GM18517 (cell line): ENCODE results near the gene NCAN.
"Not testable (repeated sequence)": the region's sequence is repeated elsewhere in the genome, so short reads cannot be mapped to it uniquely, and the experiment has no call there.

Source experiments
- ATAC-seq: cut with Tn5 transposase; IDR thresholded peaks from one replicate; pipeline ENCODE4 v1.9.1; 2021; ENCODE audit warnings: mild to moderate bottlenecking, moderate library complexity; ENCODE audit not compliant: unreplicated experiment

NCAN gene

GRCh38 chr19:19192910-19193423 lies 18.8 kb upstream of the NCAN start:
- ATAC-seq = no peak

- no peak for ATAC-seq
These were observed 17.8 kb upstream of the NCAN start for GRCh38 chr19:19193926-19194325.

GRCh38 chr19:19201697-19202630 lies 9.8 kb upstream of the NCAN start:
- no peak for ATAC-seq

- ATAC-seq = no peak
These were observed 9.1 kb upstream of the NCAN start for GRCh38 chr19:19202707-19203011.

GRCh38 chr19:19203012-19203856 lies 8.5 kb upstream of the NCAN start, which contains the start of gene NR2C2AP:
NR2C2AP (minus strand) TSS chr19:19203414; CDS start chr19:19203060, 354 bp downstream.
- peak; percentile 69 for ATAC-seq

DNA sequence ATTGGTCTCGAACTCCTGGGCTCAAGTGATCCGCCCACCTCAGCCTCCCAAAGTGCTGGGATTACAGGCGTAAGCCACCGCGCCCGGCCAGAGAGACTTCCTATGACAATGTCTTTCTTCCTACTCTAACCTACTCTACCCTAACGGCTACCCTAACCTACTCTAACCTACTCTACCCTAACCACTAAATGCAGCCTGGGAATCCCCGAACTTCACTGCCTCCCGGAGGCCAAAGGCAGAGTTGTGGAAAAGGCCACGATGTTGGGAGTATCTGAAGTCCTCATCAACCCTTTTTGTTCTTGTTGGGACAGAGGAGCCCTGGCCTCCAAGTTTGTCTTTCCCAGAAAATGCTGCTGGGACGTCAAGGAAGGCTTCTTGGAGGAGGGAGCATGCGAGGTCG lies 7.6 kb upstream of the NCAN start:
- no peak for ATAC-seq

DNA sequence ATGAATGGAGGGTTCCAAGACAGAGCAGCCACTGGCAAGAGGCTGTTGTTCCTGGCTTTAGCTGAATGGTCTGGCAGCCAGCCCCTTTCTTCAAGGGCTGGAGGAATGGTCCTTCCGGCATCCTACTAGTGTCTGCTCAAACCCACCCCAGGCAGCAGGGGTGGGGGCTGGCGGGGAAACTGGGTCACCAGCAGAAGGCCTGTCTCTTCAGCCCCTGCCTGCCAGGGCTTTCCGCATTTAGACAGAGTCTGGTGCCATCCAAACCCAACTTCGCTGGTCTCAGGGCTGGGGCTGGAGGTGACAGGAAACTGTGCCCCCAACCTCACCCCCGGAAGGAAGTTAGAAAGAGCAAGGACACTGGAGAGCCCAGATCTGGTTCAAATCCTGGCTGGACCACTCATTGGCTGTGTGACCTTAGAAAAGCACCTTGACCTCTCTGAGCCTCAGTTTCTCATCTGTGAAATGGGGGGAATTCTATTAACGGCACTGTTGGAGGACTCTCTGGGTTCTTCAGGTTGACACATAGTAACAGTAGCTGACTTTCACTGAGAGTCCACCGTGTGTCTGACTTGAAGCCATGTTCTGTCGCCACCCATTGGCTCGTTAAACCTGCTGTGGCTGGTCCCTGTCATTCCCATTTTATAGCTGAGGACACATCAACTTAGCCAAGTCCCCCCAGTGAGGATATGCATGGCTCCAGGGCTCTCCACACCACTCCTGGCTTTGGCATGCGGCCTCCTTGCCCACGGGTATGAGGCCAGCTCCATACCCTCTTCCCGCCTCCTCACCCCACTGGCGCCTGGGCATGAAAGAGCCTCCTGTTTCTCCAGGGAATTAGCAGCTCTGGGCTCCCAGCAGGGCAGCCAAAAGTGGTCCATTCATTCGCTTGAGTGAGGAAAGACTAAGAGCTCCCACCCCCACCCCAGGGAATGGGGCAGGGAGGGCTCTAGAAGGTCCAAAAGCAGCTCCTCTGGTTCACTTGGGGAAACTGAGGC lies 6.0 kb upstream of the NCAN start:
- no peak for ATAC-seq

GRCh38 chr19:19206938-19207337 lies 4.8 kb upstream of the NCAN start:
- no peak for ATAC-seq

DNA sequence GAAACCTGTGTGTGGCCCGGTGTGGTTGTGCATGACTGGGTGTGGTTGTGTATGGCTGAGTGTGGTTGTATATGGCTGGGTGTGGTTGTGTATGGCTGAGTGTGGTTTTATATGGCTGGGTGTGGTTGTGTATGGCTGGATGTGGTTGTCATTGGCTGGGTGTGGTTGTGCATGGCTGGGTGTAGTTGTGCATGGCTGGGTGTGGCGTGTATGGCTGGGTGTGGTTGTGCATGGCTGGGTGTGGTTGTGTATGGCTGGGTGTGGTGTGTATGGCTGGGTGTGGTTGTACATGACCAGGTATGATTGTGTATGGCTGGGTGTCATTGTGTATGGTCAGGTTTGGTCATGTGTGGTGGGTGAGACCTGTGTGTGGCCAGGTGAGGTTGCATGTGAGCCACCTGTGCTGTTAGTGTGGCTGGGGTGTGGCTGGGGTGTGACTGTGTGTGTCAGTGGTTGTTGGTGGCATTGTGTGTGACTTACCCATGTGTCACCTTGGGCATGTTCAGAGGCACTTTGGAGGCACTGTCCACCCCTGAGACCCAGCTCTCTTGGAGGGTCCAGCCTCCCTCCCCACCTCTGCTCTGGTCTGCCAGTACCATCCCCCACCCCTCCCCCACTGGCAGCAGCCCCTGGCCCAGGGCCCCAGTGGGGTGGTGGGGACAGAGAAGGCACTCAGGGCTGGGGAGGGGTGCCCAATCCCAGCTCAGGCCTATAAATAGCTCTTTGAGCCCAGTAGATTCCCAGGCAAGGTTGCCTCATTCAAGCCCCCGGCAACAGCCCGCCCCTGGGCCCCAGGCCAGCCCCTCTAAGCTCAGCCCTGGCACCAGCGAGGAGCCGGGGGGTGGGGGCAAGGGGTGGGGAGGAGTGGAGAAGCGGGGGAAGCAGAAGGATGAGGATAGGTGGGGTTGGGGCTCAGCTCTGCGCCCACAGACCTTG lies 3.9 kb upstream of the NCAN start:
- ATAC-seq = no peak

GRCh38 chr19:19209372-19209771 lies 2.4 kb upstream of the NCAN start:
- ATAC-seq = no peak

DNA sequence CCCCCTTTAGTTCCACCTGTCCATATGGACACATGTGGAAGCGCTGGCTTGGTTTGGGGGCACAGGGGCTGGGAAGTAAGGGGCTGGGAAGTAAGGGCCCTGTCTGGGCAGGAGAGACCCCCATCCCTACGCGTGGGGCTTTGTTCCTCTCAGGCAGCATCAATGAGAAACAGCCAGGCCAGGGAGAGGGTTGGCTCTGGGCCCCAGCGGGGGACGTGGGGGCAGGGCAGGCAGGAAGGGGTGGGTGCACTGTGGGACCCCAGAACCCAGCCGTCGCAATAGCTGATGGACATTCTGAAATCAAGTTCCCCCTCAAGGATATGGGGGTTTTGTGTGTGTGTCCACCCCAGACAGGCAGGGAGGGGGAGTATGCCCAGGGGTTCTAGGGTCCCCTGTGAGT lies 1.2 kb downstream of the NCAN start:
- ATAC-seq = no peak

DNA sequence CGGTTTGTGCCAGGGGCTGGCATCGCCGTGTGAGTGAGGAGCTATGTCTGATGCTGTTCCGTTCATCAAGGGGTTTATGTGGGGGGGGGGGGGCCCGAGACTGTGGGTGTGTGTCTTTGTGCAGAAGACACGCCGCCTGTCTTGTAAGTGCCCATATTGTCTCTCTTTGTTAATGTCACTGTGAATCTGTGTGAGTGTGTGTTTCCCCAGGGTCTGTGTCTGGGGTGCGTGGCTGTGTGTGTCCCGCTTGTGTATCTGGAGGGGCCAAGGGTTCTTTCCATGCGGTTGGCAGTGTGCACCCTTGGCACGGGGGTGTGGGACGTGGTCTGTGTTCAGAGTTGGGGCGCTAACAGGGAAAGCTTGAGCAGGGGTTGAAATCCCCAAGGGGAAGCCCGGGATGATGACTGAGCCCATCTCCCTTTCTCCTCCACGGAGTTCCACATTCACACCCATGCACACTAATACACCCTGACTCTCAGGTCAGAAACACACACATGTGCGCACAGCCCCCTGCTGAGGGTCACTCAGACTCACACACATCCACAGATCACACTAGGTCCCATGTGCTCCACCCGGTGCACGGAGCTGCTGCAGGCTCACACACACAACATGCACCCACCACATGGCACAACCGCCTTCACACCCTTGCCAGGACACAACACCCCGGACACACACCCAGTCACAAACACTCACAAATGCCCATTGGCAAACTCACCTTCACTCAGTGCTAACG lies 1.8 kb downstream of the NCAN start:
- no peak for ATAC-seq

DNA sequence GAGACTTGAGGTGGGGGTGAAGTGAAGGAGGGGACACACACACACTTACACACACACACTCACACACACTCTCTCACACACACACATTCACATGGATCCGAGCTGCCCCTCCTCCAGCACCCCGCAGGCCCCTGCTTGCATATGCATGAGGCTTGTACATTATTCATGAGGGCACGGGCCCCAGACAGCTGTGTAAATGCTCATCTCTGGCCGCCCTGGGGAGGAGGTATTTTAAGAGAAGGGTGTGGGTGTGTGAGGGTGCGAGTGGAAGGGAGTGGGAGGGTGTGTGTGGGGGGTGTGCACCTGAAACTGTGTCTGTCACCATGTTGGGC lies 2.4 kb downstream of the NCAN start:
- no peak for ATAC-seq

GRCh38 chr19:19214892-19215291 lies 3.1 kb downstream of the NCAN start:
- ATAC-seq = no peak

DNA sequence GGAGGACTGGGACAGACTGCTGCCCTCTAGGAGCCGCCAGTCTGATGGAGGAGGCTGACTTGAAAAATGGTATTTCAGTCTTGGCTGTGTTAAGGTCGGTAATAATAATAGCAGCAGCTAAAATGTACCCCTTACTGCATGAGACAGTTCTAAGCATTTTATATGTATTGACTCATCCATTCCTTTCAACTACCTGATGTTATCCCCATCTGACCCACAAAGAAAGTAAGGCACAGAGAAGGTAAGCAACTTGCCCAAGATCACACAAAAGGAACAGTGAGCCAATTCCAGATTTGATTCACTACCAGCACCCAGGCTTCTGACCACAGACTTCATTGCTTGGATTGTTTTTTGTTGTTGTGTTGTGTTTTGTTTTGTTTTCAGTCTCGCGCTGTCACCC lies 4.0 kb downstream of the NCAN start:
- ATAC-seq = no peak

DNA sequence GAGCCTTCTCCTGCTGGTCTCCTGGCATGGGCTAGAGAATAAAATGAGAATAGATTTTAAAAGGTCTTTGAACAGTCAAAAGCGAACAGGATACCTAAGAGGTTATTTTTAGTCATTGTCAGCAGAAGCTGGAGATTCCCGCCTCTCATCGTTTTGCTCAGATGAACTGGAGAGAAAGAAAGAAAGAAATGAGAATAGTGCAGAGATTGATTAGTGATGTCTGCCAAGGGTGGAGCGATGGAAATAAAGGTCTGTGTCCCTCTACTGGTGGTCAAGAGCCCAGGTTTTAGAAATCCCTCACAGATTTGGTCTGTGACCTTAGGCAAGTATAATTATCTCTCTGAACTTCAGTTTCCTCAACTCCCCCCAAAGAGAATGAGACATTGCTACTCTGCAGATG lies 5.3 kb downstream of the NCAN start:
- no peak for ATAC-seq

DNA sequence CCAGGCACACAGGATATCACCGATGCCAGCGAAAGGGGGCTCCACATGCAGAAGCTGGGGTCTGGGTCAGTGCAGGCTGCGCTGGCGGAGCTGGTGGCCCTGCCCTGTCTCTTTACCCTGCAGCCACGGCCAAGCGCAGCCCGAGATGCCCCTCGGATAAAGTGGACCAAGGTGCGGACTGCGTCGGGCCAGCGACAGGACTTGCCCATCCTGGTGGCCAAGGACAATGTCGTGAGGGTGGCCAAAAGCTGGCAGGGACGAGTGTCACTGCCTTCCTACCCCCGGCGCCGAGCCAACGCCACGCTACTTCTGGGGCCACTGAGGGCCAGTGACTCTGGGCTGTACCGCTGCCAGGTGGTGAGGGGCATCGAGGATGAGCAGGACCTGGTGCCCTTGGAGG lies 7.2 kb downstream of the NCAN start:
- ATAC-seq = no peak

GRCh38 chr19:19221000-19221399 lies 9.2 kb downstream of the NCAN start:
- ATAC-seq = not testable (repeated sequence)

GRCh38 chr19:19223060-19223459 lies 11.3 kb downstream of the NCAN start:
- ATAC-seq = no peak
